22Rv1 (cell line): Measurements from ENCODE around the gene HOXC13.

Source experiments
- ZFX ChIP-seq: fragments of 450-650 bp; IDR thresholded peaks from 2 replicates; pipeline ENCODE4 v1.6.1; 2017; ENCODE audit warnings: antibody characterized with exemption, borderline replicate concordance
- TF ChIP-seq, protein P1 (sequence below): fragments of 450-650 bp; IDR thresholded peaks from 2 replicates; pipeline ENCODE4 v1.5.1; 2017; ENCODE audit warnings: mild to moderate bottlenecking

DNA sequence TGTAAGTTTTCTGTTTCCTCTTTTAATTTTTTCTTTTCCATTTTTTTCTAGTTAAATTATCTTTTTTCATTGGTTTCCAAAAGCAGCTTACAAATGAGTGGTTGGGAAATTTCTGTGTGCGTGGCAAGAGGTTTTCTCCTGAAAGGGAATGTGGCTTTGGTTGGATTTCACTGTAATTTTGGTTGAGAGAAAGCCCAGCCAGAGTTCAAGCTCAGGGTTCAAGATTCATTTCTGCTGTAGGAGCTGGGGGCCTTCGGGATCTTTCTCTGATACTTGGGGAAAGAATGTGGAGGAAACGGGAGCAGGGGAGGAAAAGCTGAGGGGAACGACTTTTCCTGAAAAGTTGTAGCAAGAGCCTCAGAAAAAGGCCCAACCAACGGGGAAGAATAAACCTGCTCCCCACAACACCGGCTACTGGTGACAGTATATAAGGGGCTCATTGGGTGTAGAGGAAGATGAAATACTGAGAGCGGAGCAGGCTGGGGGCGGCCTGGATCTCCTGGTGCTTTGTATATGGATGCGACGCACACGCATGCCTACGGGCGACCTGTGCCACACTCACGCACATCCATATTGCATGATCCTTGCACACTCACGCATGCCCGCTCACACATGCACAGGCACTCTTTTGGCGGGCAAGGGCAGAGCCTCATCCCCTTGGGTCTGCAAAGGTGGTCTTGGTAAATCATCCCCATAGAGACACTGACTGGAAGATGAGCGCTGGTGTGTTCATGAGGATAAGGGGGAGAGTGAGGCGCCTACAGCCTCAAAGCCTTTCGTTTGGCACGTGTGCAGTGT is 48.3 kb downstream of the HOXC13 start:
- TF ChIP-seq, protein P1, sequence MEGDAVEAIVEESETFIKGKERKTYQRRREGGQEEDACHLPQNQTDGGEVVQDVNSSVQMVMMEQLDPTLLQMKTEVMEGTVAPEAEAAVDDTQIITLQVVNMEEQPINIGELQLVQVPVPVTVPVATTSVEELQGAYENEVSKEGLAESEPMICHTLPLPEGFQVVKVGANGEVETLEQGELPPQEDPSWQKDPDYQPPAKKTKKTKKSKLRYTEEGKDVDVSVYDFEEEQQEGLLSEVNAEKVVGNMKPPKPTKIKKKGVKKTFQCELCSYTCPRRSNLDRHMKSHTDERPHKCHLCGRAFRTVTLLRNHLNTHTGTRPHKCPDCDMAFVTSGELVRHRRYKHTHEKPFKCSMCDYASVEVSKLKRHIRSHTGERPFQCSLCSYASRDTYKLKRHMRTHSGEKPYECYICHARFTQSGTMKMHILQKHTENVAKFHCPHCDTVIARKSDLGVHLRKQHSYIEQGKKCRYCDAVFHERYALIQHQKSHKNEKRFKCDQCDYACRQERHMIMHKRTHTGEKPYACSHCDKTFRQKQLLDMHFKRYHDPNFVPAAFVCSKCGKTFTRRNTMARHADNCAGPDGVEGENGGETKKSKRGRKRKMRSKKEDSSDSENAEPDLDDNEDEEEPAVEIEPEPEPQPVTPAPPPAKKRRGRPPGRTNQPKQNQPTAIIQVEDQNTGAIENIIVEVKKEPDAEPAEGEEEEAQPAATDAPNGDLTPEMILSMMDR, result no peak
- TF ChIP-seq ZFX, result no peak
